Mesendoderm (in vitro differentiated cells): ENCODE measurements around the gene CDAN1.
"Not testable (repeated sequence)": the region's sequence is repeated elsewhere in the genome, so short reads cannot be mapped to it uniquely, and the experiment has no call there.

Experiments
- DNase-seq: peaks from one replicate; pipeline ENCODE4 v3.0.0; 2013
- H2AK5ac ChIP-seq: 2 replicates; pipeline ENCODE4 v1.6.1; 2013; ENCODE audit warnings: low read length, inconsistent platforms
- H2BK120ac ChIP-seq: 2 replicates; pipeline ENCODE4 v1.6.1; 2013; ENCODE audit warnings: low read depth, mild to moderate bottlenecking, low read length, moderate library complexity, mixed read lengths
- H2BK15ac ChIP-seq: replicated peaks from 2 replicates; pipeline ENCODE4 v1.6.1; 2013; ENCODE audit warnings: low read depth, mild to moderate bottlenecking, moderate library complexity
- H2BK5ac ChIP-seq: 2 replicates; pipeline ENCODE4 v1.6.1; 2013; ENCODE audit warnings: low read length, inconsistent platforms
- H3K18ac ChIP-seq: 2 replicates; pipeline ENCODE4 v1.6.1; 2013; ENCODE audit warnings: mild to moderate bottlenecking, low read length, mixed read lengths
- H3K23ac ChIP-seq: one replicate; pipeline ENCODE4 v1.6.1; 2013; ENCODE audit warnings: low read length
- H3K27ac ChIP-seq: 2 replicates; pipeline ENCODE4 v1.5.1; 2013; ENCODE audit warnings: low read depth, mild to moderate bottlenecking, inconsistent platforms, low read length, moderate library complexity
- H3K27me3 ChIP-seq: 2 replicates; pipeline ENCODE4 v1.6.1; 2013; ENCODE audit warnings: low read length, control low read depth, mild to moderate bottlenecking, inconsistent platforms; ENCODE audit not compliant: insufficient read depth, poor library complexity
- H3K36me3 ChIP-seq: 2 replicates; pipeline ENCODE4 v1.6.1; 2013; ENCODE audit warnings: low read length, inconsistent platforms; ENCODE audit not compliant: control insufficient read depth, insufficient read depth
- H3K4ac ChIP-seq: one replicate; pipeline ENCODE4 v1.6.1; 2013; ENCODE audit warnings: low read depth, mild to moderate bottlenecking, low read length, moderate library complexity
- H3K4me1 ChIP-seq: 2 replicates; pipeline ENCODE4 v1.6.1; 2013; ENCODE audit warnings: low read depth, low read length, inconsistent platforms; ENCODE audit not compliant: control insufficient read depth
- H3K4me2 ChIP-seq: 2 replicates; pipeline ENCODE4 v1.6.1; 2013; ENCODE audit warnings: low read length
- H3K4me3 ChIP-seq: 2 replicates; pipeline ENCODE4 v1.5.1; 2013; ENCODE audit warnings: mild to moderate bottlenecking, low read length
- H3K56ac ChIP-seq: one replicate; pipeline ENCODE4 v1.6.1; 2013; ENCODE audit warnings: low read length
- H3K79me1 ChIP-seq: 2 replicates; pipeline ENCODE4 v1.6.1; 2013; ENCODE audit warnings: low read length, inconsistent platforms
- H3K79me2 ChIP-seq: 2 replicates; pipeline ENCODE4 v1.6.1; 2013; ENCODE audit warnings: mild to moderate bottlenecking, low read length; ENCODE audit not compliant: control insufficient read depth, insufficient read depth
- H3K9ac ChIP-seq: 2 replicates; pipeline ENCODE4 v1.6.1; 2013; ENCODE audit warnings: low read length, inconsistent platforms
- H4K5ac ChIP-seq: one replicate; pipeline ENCODE4 v1.6.1; 2013; ENCODE audit warnings: low read length
- H4K8ac ChIP-seq: one replicate; pipeline ENCODE4 v1.6.1; 2013; ENCODE audit warnings: low read depth, mild to moderate bottlenecking, control low read depth, low read length, moderate library complexity
- WGBS: extraction: QIAGEN DNeasy Blood & Tissue Kit; methylation state at CpG from one replicate; pipeline ENCODE4 v1.1.7; 2013; ENCODE audit warnings: low lambda C conversion rate, missing lambda C conversion rate; ENCODE audit not compliant: insufficient coverage; ENCODE audit errors: extremely low coverage; 5-methylcytosine and 5-hydroxymethylcytosine counted together

CDAN1 gene

GRCh38 chr15:42772144-42772543, 35.2 kb upstream of the CDAN1 start:
- Histone ChIP-seq H3K4me1 (no peaks in the 10 kb centered on the region), H3K27me3 (no peaks in the 10 kb centered on the region), H2BK120ac (no peak overlapping the region), H3K23ac (no peak overlapping the region), H3K9ac (no peak overlapping the region), H3K4ac (no peak overlapping the region), H2AK5ac (no peak overlapping the region), H3K27ac (no peak overlapping the region), H3K4me3 (no peak overlapping the region), H3K4me2 (no peak overlapping the region), H2BK5ac (no peak overlapping the region), H3K18ac (no peak overlapping the region), H3K79me1 (no peaks in the 10 kb centered on the region), H4K5ac (no peak overlapping the region), H3K79me2 (no peaks in the 10 kb centered on the region), H3K56ac (no peak overlapping the region), H3K36me3 (no peaks in the 10 kb centered on the region), H2BK15ac (no peak overlapping the region), H4K8ac (no peak overlapping the region)
- no CpG with 5 or more reads among the region's 2 CpGs for WGBS
- no peak for DNase-seq

- H2BK120ac ChIP-seq, H3K18ac ChIP-seq, H3K4me3 ChIP-seq, H3K4ac ChIP-seq, H3K4me2 ChIP-seq, H3K4me1 ChIP-seq, H4K8ac ChIP-seq, H2BK5ac ChIP-seq, H3K9ac ChIP-seq, H3K79me2 ChIP-seq, H3K27me3 ChIP-seq, H2AK5ac ChIP-seq, H3K79me1 ChIP-seq, H3K27ac ChIP-seq, H4K5ac ChIP-seq, DNase-seq, H3K36me3 ChIP-seq, H3K56ac ChIP-seq, H3K23ac ChIP-seq, H2BK15ac ChIP-seq: not testable (repeated sequence)
- WGBS: no CpG with 5 or more reads among the region's 4 CpGs
These were observed 29.2 kb upstream of the CDAN1 start for GRCh38 chr15:42766109-42766508.

GRCh38 chr15:42764154-42764731, 27.3 kb upstream of the CDAN1 start:
- not testable (repeated sequence) for H3K27me3 ChIP-seq, DNase-seq, H3K79me2 ChIP-seq, H3K4me2 ChIP-seq, H3K9ac ChIP-seq, H4K8ac ChIP-seq, H3K4me3 ChIP-seq, H2BK15ac ChIP-seq, H2AK5ac ChIP-seq, H3K27ac ChIP-seq, H3K79me1 ChIP-seq, H3K18ac ChIP-seq, H3K23ac ChIP-seq, H2BK5ac ChIP-seq, H3K4ac ChIP-seq, H3K4me1 ChIP-seq, H3K36me3 ChIP-seq, H2BK120ac ChIP-seq, H4K5ac ChIP-seq, H3K56ac ChIP-seq
- WGBS: no CpG with 5 or more reads among the region's 16 CpGs

- not testable (repeated sequence) for H2AK5ac ChIP-seq, DNase-seq, H3K23ac ChIP-seq, H4K5ac ChIP-seq, H3K18ac ChIP-seq, H3K27me3 ChIP-seq, H3K9ac ChIP-seq, H4K8ac ChIP-seq, H3K27ac ChIP-seq, H3K79me2 ChIP-seq, H3K4me1 ChIP-seq, H3K36me3 ChIP-seq, H3K79me1 ChIP-seq, H3K56ac ChIP-seq, H3K4ac ChIP-seq, H2BK120ac ChIP-seq, H2BK15ac ChIP-seq, H2BK5ac ChIP-seq, H3K4me2 ChIP-seq, H3K4me3 ChIP-seq
- WGBS: no CpG with 5 or more reads among the region's 2 CpGs
These were observed 24.9 kb upstream of the CDAN1 start for GRCh38 chr15:42761813-42762212.

- peaks cover 2% of the 10 kb centered on the region for H3K79me1 ChIP-seq
- H3K27ac ChIP-seq: no peak overlapping the region
- H3K79me2 ChIP-seq: no peaks in the 10 kb centered on the region
- H2AK5ac ChIP-seq: no peak overlapping the region
- no peak overlapping the region for H3K56ac ChIP-seq
- no peak overlapping the region for H2BK5ac ChIP-seq
- no peak overlapping the region for H3K4ac ChIP-seq
- H3K4me2 ChIP-seq: no peak overlapping the region
- no peak overlapping the region for H3K18ac ChIP-seq
- no peaks in the 10 kb centered on the region for H3K36me3 ChIP-seq
- no peak overlapping the region for H3K23ac ChIP-seq
- WGBS: no CpG with 5 or more reads among the region's 1 CpG
- no peak for DNase-seq
- H2BK15ac ChIP-seq: no peak overlapping the region
- no peaks in the 10 kb centered on the region for H3K4me1 ChIP-seq
- no peak overlapping the region for H4K8ac ChIP-seq
- H3K4me3 ChIP-seq: no peak overlapping the region
- no peak overlapping the region for H3K9ac ChIP-seq
- no peak overlapping the region for H2BK120ac ChIP-seq
- no peaks in the 10 kb centered on the region for H3K27me3 ChIP-seq
- no peak overlapping the region for H4K5ac ChIP-seq
These were observed 23.8 kb upstream of the CDAN1 start for GRCh38 chr15:42760759-42761158.

GRCh38 chr15:42759093-42759492, 22.2 kb upstream of the CDAN1 start:
- no peak overlapping the region for H3K23ac ChIP-seq
- H3K56ac ChIP-seq: no peak overlapping the region
- no peak overlapping the region for H3K9ac ChIP-seq
- no peak overlapping the region for H4K5ac ChIP-seq
- H3K4me3 ChIP-seq: no peak overlapping the region
- H3K18ac ChIP-seq: no peak overlapping the region
- H4K8ac ChIP-seq: no peak overlapping the region
- no CpG with 5 or more reads among the region's 2 CpGs for WGBS
- no peaks in the 10 kb centered on the region for H3K27me3 ChIP-seq
- no peak overlapping the region for H2AK5ac ChIP-seq
- no peak overlapping the region for H3K4ac ChIP-seq
- no peak overlapping the region for H3K27ac ChIP-seq
- H2BK120ac ChIP-seq: no peak overlapping the region
- H3K4me2 ChIP-seq: no peak overlapping the region
- no peaks in the 10 kb centered on the region for H3K79me2 ChIP-seq
- H2BK5ac ChIP-seq: no peak overlapping the region
- no peak for DNase-seq
- H3K36me3 ChIP-seq: no peaks in the 10 kb centered on the region
- H3K4me1 ChIP-seq: no peaks in the 10 kb centered on the region
- H2BK15ac ChIP-seq: no peak overlapping the region
- H3K79me1 ChIP-seq: peaks cover 2% of the 10 kb centered on the region
